Kidney epithelial cell (primary cell): ENCODE data around the gene WNT9B. TPM values are rescaled to one million over a fixed set of nuclear protein-coding genes. Genes with fewer than 3 reads are reported as not detected.

Experiments
- DNase-seq: peaks from one replicate; pipeline ENCODE4 v3.0.0-alpha.2; 2010; ENCODE audit warnings: low read depth
- H3K27me3 ChIP-seq: 2 replicates; pipeline ENCODE4 v1.6.0; 2011; ENCODE audit warnings: low read length; ENCODE audit not compliant: control insufficient read depth, insufficient read depth
- H3K36me3 ChIP-seq: 2 replicates; pipeline ENCODE4 v1.5.1; 2011; ENCODE audit warnings: low read length; ENCODE audit not compliant: control insufficient read depth, insufficient read depth
- H3K4me3 ChIP-seq: 2 replicates; pipeline ENCODE4 v1.5.1; 2011; ENCODE audit warnings: low read depth, mild to moderate bottlenecking, control low read depth, low read length
- total RNA-seq: library from RNA; depleted of rRNA; stranded (reverse); fragments of >200 nt; gene quantifications from 2 replicates; pipeline ENCODE4 v1.2.3, GENCODE V29; 2015
- TF ChIP-seq, protein P1 (sequence below): IDR thresholded peaks from 2 replicates; pipeline ENCODE4 v1.5.1; 2011; ENCODE audit warnings: mild to moderate bottlenecking, moderate library complexity, low read length, control low read depth, inconsistent platforms; ENCODE audit not compliant: insufficient read depth, poor library complexity, severe bottlenecking

WNT9B gene
- total RNA-seq, 1 donor from 2014 or later, result not detected

DNA sequence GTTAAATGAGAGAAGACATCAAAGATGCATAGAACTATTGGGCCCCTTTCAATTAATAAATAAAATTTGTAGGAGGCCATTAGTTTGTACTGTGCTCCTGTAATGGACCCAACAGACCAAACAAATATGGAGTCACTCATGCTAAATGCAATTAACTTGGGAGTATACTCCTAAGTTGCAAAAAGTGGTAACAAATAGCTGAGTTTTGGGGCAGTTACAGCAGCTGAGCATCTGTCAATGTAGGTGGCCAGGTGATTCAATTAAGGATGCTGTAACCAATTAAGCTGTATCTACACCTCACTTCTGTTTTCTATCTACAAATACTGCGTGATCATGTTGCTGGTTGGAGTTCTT is 34.9 kb downstream of the WNT9B start:
- no peak for DNase-seq
- H3K4me3 ChIP-seq, result no peak overlapping the region
- peaks cover 14% of the 10 kb centered on the region for H3K27me3 ChIP-seq
- TF ChIP-seq, protein P1, sequence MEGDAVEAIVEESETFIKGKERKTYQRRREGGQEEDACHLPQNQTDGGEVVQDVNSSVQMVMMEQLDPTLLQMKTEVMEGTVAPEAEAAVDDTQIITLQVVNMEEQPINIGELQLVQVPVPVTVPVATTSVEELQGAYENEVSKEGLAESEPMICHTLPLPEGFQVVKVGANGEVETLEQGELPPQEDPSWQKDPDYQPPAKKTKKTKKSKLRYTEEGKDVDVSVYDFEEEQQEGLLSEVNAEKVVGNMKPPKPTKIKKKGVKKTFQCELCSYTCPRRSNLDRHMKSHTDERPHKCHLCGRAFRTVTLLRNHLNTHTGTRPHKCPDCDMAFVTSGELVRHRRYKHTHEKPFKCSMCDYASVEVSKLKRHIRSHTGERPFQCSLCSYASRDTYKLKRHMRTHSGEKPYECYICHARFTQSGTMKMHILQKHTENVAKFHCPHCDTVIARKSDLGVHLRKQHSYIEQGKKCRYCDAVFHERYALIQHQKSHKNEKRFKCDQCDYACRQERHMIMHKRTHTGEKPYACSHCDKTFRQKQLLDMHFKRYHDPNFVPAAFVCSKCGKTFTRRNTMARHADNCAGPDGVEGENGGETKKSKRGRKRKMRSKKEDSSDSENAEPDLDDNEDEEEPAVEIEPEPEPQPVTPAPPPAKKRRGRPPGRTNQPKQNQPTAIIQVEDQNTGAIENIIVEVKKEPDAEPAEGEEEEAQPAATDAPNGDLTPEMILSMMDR, result no peak
- H3K36me3 ChIP-seq, result no peaks in the 10 kb centered on the region

DNA sequence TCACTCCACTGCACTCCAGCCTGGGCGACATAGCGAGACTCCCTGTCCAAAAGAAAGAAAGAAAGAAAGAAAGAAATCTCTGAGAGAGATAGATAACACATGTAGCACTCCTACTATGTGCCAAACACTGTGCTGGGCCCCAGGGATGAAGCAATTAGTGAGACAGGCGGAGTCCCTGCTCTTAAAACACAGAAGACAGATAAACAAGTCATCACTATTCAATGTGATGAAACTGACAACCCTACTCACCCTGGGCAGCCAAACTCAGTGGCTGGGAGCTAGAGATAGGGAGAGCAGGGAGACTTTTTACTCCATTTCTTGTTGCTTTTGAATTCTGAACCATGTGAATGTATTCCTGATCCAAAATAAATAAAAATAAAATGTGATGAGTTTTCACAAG is 36.3 kb downstream of the WNT9B start:
- TF ChIP-seq, protein P1, result no peak
- Histone ChIP-seq H3K27me3 (peaks cover 12% of the 10 kb centered on the region), H3K36me3 (no peaks in the 10 kb centered on the region), H3K4me3 (no peak overlapping the region)
- DNase-seq, result no peak

- DNase-seq, result no peak
- TF ChIP-seq, protein P1, result no peak
- Histone ChIP-seq H3K4me3 (no peak overlapping the region), H3K36me3 (no peaks in the 10 kb centered on the region), H3K27me3 (peaks cover 11% of the 10 kb centered on the region)
Observed at GRCh38 chr17:46888727-46889126, 37.3 kb downstream of the WNT9B start.

- TF ChIP-seq, protein P1, result no peak
- Histone ChIP-seq H3K27me3 (peaks cover 14% of the 10 kb centered on the region), H3K36me3 (no peaks in the 10 kb centered on the region), H3K4me3 (no peak overlapping the region)
- DNase-seq, result no peak
Observed at GRCh38 chr17:46889519-46889918, 38.1 kb downstream of the WNT9B start.

DNA sequence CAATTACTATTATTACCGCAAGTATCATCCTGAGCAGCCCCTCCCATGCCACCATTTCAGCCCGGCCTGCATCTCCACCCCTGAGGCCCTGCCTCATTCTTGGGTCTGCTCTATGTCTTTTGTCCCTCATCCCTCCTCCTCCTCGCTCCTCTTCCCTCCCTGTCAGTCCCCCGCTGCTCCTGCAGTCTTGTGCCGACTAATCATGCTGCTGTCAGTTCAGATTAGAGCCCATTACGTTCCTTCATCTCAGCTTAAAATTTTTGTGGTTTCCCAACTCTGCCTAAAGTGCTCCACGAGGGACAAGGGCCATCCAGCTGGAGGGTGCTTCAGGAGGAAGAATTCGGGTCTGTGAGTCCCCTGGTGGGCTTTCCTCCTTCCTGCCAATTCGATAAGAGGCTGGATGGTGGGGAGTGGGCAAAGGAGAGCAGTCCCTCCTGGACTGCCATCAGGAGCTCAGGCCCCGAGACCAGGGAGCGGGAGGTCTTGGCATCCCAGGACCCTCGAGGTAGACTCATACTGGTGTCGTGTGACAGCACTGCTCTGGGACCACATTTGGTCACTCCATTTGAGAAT is 38.7 kb downstream of the WNT9B start:
- H3K4me3 ChIP-seq, result no peak overlapping the region
- TF ChIP-seq, protein P1, result no peak
- DNase-seq, result no peak
- H3K27me3 ChIP-seq, result peaks cover 20% of the 10 kb centered on the region
- H3K36me3 ChIP-seq, result no peaks in the 10 kb centered on the region

GRCh38 chr17:46890638-46891037 is 39.3 kb downstream of the WNT9B start:
- no peak overlapping the region for H3K4me3 ChIP-seq
- no peak for DNase-seq
- no peaks in the 10 kb centered on the region for H3K36me3 ChIP-seq
- peaks cover 20% of the 10 kb centered on the region for H3K27me3 ChIP-seq
- TF ChIP-seq, protein P1, result no peak
